Purkinje cell (primary cell): ENCODE data around the gene CCDC154. TPM values are rescaled to one million over a fixed set of nuclear protein-coding genes. Genes with fewer than 3 reads are reported as not detected.

Experiments used
- polyA plus RNA-seq: library from polyadenylated mRNA; unstranded; fragments of >200 nt; fragmentation: Nextera tagmentation; gene quantifications from 2 replicates; pipeline ENCODE4 v1.2.1, GENCODE V29; 2014

Gene CCDC154
- 0.73 TPM in 1 of 2 replicates, not detected in the other for polyA plus RNA-seq

GRCh38 chr16:1443980-1444729 lies at the start of gene CCDC154:
CCDC154 (minus strand) TSS chr16:1444556; CDS start chr16:1444322, 234 bp downstream.

GRCh38 chr16:1492923-1493745 lies 48.8 kb upstream of the CCDC154 start, which contains the start of gene TELO2:
TELO2 (plus strand) TSS chr16:1493360; CDS start chr16:1494282, 922 bp downstream.

GRCh38 chr16:1488619-1489018 lies 44.3 kb upstream of the CCDC154 start, which contains the start of gene PTX4:
PTX4 (minus strand) TSS chr16:1488944; CDS start chr16:1488909, 35 bp downstream.

GRCh38 chr16:1474796-1475551 lies 30.6 kb upstream of the CCDC154 start, which contains the start of gene CLCN7:
CLCN7 (minus strand) TSS chr16:1475028; CDS start chr16:1474974, 54 bp downstream.

GRCh38 chr16:1430759-1431496 lies 13.4 kb downstream of the CCDC154 start, which contains the start of gene PERCC1:
PERCC1 (plus strand) TSS chr16:1431078; CDS start chr16:1432594, 1,516 bp downstream.

GRCh38 chr16:1414532-1415260 lies 29.7 kb downstream of the CCDC154 start, which contains the start of gene UNKL:
UNKL (minus strand) TSS chr16:1414704; CDS start chr16:1414691, 13 bp downstream.

Other genes starting within 250 kb of the CCDC154 start
- gene TPSG1, start 219.3 kb downstream of the CCDC154 start, polyA plus RNA-seq = not detected in 2 replicates
- not detected in 2 replicates for gene TPSB2, start 214.4 kb downstream of the CCDC154 start, polyA plus RNA-seq
- not detected in 2 replicates for gene TPSAB1, start 203.9 kb downstream of the CCDC154 start, polyA plus RNA-seq
- not detected in 2 replicates for gene TPSD1, start 188.5 kb downstream of the CCDC154 start, polyA plus RNA-seq
- 7.7 and 10.6 TPM in 2 replicates for gene UBE2I, start 134.9 kb downstream of the CCDC154 start, polyA plus RNA-seq
- gene BAIAP3, start 110.9 kb downstream of the CCDC154 start, polyA plus RNA-seq = 0.43 and 1.5 TPM in 2 replicates
- gene TSR3, start 92.7 kb downstream of the CCDC154 start, polyA plus RNA-seq = 8.4 and 12.0 TPM in 2 replicates
- 24.3 and 38.4 TPM in 2 replicates for gene GNPTG, start 92.6 kb downstream of the CCDC154 start, polyA plus RNA-seq
- 2.1 and 3.6 TPM in 2 replicates for gene UNKL, start 29.9 kb downstream of the CCDC154 start, polyA plus RNA-seq
- gene UQCC4, start 23.8 kb downstream of the CCDC154 start, polyA plus RNA-seq = 8.0 and 23.6 TPM in 2 replicates
- gene PERCC1, start 13.5 kb downstream of the CCDC154 start, polyA plus RNA-seq = not detected in 2 replicates
- gene CLCN7, start 30.5 kb upstream of the CCDC154 start, polyA plus RNA-seq = 0.52 and 0.55 TPM in 2 replicates
- gene PTX4, start 44.4 kb upstream of the CCDC154 start, polyA plus RNA-seq = not detected in 2 replicates
- gene TELO2, start 48.8 kb upstream of the CCDC154 start, polyA plus RNA-seq = 0.55 and 0.67 TPM in 2 replicates
- not detected in 2 replicates for gene TMEM204, start 89.1 kb upstream of the CCDC154 start, polyA plus RNA-seq
- gene IFT140, start 167.5 kb upstream of the CCDC154 start, polyA plus RNA-seq = 0.13 and 0.50 TPM in 2 replicates
- 0.43 and 1.4 TPM in 2 replicates for gene CRAMP1, start 167.8 kb upstream of the CCDC154 start, polyA plus RNA-seq
- gene JPT2, start 233.7 kb upstream of the CCDC154 start, polyA plus RNA-seq = 1.5 and 3.5 TPM in 2 replicates